Hepatocyte (in vitro differentiated cells): Measurements from ENCODE around the gene ASB3. TPM values are rescaled to one million over a fixed set of nuclear protein-coding genes. Genes with fewer than 3 reads are reported as not detected.

ENCODE experiments used
- DNase-seq: peaks from one replicate; pipeline ENCODE4 v3.0.0-alpha.2; 2016; ENCODE audit warnings: low spot score
- H2AFZ ChIP-seq: fragments of 200-600 bp; sonication (generic); 2 replicates; pipeline ENCODE4 v1.6.0; 2016; ENCODE audit warnings: antibody characterized with exemption, mild to moderate bottlenecking
- H3K27ac ChIP-seq: fragments of 200-600 bp; sonication (generic); 2 replicates; pipeline ENCODE4 v1.5.1; 2016; ENCODE audit warnings: mild to moderate bottlenecking
- H3K27me3 ChIP-seq: fragments of 200-600 bp; sonication (generic); 2 replicates; pipeline ENCODE4 v1.6.1; 2016
- H3K36me3 ChIP-seq: fragments of 200-600 bp; sonication (generic); replicated peaks from 2 replicates; pipeline ENCODE4 v1.5.1; 2016; ENCODE audit warnings: low read depth; ENCODE audit not compliant: insufficient read depth
- H3K4me1 ChIP-seq: fragments of 200-600 bp; sonication (generic); 2 replicates; pipeline ENCODE4 v1.5.1; 2016; ENCODE audit warnings: mild to moderate bottlenecking, moderate library complexity; ENCODE audit not compliant: insufficient read depth
- H3K4me2 ChIP-seq: fragments of 200-600 bp; sonication (generic); 2 replicates; pipeline ENCODE4 v1.6.0; 2016
- H3K4me3 ChIP-seq: fragments of 200-600 bp; sonication (generic); 2 replicates; pipeline ENCODE4 v1.5.1; 2016; ENCODE audit warnings: mild to moderate bottlenecking
- H3K79me2 ChIP-seq: fragments of 200-600 bp; sonication (generic); 2 replicates; pipeline ENCODE4 v1.6.0; 2017; ENCODE audit warnings: mild to moderate bottlenecking
- H3K9me2 ChIP-seq: fragments of 200-600 bp; sonication (generic); replicated peaks from 2 replicates; pipeline ENCODE4 v1.6.0; 2017; ENCODE audit warnings: mild to moderate bottlenecking; ENCODE audit not compliant: insufficient read depth
- H3K9me3 ChIP-seq: fragments of 200-600 bp; sonication (generic); 2 replicates; pipeline ENCODE4 v1.5.1; 2016; ENCODE audit warnings: low read depth, mild to moderate bottlenecking
- H4K20me1 ChIP-seq: fragments of 200-600 bp; sonication (generic); 2 replicates; pipeline ENCODE4 v1.6.0; 2016; ENCODE audit warnings: mild to moderate bottlenecking; ENCODE audit not compliant: insufficient read depth, poor library complexity, severe bottlenecking
- CTCF ChIP-seq: fragments of 200-600 bp; sonication (generic); IDR thresholded peaks from 2 replicates; pipeline ENCODE4 v1.5.1; 2016; ENCODE audit warnings: antibody characterized with exemption, mild to moderate bottlenecking; ENCODE audit not compliant: poor library complexity
- EZH2 ChIP-seq: fragments of 200-600 bp; sonication (generic); IDR thresholded peaks from 2 replicates; pipeline ENCODE4 v1.6.1; 2016; ENCODE audit warnings: antibody characterized with exemption, mild to moderate bottlenecking, borderline replicate concordance
- EZH2phosphoT487 ChIP-seq: fragments of 200-600 bp; sonication (generic); IDR thresholded peaks from one replicate; pipeline ENCODE4 v1.6.1; 2018; ENCODE audit warnings: antibody characterized with exemption, mild to moderate bottlenecking, low read depth, moderate library complexity; ENCODE audit not compliant: unreplicated experiment, severe bottlenecking
- whole genome bisulfite sequencing: methylation state at CpG from one replicate; pipeline ENCODE4 v1.1.6; 2016; ENCODE audit warnings: low lambda C conversion rate; ENCODE audit errors: missing lambda C conversion rate; 5-methylcytosine and 5-hydroxymethylcytosine counted together
- polyA plus RNA-seq: library from polyadenylated mRNA; unstranded; fragments of >200 nt; fragmentation: Nextera tagmentation; extraction: Ambion mirVana; gene quantifications from 2 replicates; pipeline ENCODE4 v1.2.1, GENCODE V29; 2016
- total RNA-seq: library from RNA; depleted of rRNA; stranded (reverse); fragments of >200 nt; gene quantifications from 2 replicates; pipeline ENCODE4 v1.2.3, GENCODE V29; 2014

The ASB3 gene
- total and polyA plus RNA-seq, 2 experiments from 2014 or later, result 12.2 to 14.8 TPM

DNA sequence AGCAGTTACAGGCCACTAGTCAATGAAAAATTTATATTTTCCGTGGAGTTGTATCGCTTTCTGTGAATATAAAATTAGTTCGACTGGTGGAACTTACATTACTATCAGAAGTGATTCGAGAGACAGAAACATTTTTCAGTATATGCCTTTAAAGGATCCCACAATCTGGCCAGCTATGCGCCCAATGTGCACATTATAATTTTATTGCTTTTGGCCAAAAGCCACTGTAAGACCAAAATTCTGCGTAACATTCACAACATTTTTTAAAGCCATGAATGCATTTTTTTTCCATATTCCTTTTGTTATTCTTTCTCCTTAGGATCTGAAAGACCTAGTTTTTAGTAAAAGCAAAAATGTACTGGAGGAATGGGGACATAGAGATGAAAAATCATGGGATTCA lies 150.2 kb downstream of the ASB3 start:
- Histone ChIP-seq H3K36me3 (no peaks in the 10 kb centered on the region), H2AFZ (no peak overlapping the region), H3K79me2 (no peaks in the 10 kb centered on the region), H3K27ac (no peak overlapping the region), H3K9me3 (no peaks in the 10 kb centered on the region), H3K9me2 (no peaks in the 10 kb centered on the region), H3K4me3 (no peak overlapping the region), H3K4me1 (no peaks in the 10 kb centered on the region), H3K4me2 (no peak overlapping the region), H4K20me1 (no peaks in the 10 kb centered on the region), H3K27me3 (no peaks in the 10 kb centered on the region)
- TF ChIP-seq CTCF, result no peak
- TF ChIP-seq EZH2, result no peak
- no peak for TF ChIP-seq EZH2phosphoT487
- DNase-seq, result no peak
- WGBS, result 87% methylated on average over 6 of the region's 6 CpGs

GRCh38 chr2:53636109-53636508 lies 150.6 kb downstream of the ASB3 start:
- H3K9me2 ChIP-seq, result no peaks in the 10 kb centered on the region
- DNase-seq, result no peak
- WGBS, result 90% methylated on average over 4 of the region's 4 CpGs
- no peak overlapping the region for H3K27ac ChIP-seq
- H3K9me3 ChIP-seq, result no peaks in the 10 kb centered on the region
- no peak overlapping the region for H3K4me3 ChIP-seq
- H4K20me1 ChIP-seq, result no peaks in the 10 kb centered on the region
- H2AFZ ChIP-seq, result no peak overlapping the region
- H3K4me1 ChIP-seq, result no peaks in the 10 kb centered on the region
- H3K36me3 ChIP-seq, result no peaks in the 10 kb centered on the region
- H3K27me3 ChIP-seq, result no peaks in the 10 kb centered on the region
- H3K4me2 ChIP-seq, result no peak overlapping the region
- TF ChIP-seq EZH2phosphoT487 (no peak), EZH2 (no peak), CTCF (no peak)
- H3K79me2 ChIP-seq, result no peaks in the 10 kb centered on the region

DNA sequence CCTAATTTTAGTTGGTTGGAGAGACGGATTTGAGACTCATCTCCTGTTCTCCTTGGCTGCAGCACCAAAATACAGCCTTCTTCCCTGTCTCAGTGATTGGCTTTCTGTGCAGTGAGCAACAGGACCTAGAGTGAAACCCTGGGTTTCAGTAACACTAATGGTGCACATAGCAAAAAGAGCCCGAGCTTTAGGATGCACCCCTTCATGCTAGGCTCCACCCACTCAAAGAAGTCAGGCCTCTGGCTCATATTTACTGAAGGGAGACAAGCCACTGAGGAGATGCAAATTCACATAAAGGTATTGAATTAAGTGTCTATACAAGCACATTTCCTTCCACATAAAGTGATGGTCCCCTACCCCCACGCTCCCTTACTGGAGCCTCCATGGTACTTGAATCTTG lies 151.1 kb downstream of the ASB3 start:
- no peaks in the 10 kb centered on the region for H3K36me3 ChIP-seq
- H2AFZ ChIP-seq, result no peak overlapping the region
- H3K27me3 ChIP-seq, result no peaks in the 10 kb centered on the region
- no peak overlapping the region for H3K4me2 ChIP-seq
- no peak for TF ChIP-seq EZH2
- TF ChIP-seq EZH2phosphoT487, result no peak
- TF ChIP-seq CTCF, result no peak
- DNase-seq, result no peak
- no peaks in the 10 kb centered on the region for H3K9me2 ChIP-seq
- no peak overlapping the region for H3K27ac ChIP-seq
- no peaks in the 10 kb centered on the region for H3K79me2 ChIP-seq
- H3K4me3 ChIP-seq, result no peak overlapping the region
- H3K4me1 ChIP-seq, result no peaks in the 10 kb centered on the region
- no peaks in the 10 kb centered on the region for H4K20me1 ChIP-seq
- 61% methylated on average over 3 of the region's 3 CpGs for WGBS
- H3K9me3 ChIP-seq, result no peaks in the 10 kb centered on the region

GRCh38 chr2:53633441-53633840 lies 153.3 kb downstream of the ASB3 start:
- no peak for DNase-seq

More at GRCh38 chr2:53633441-53633840, 153.3 kb downstream of the ASB3 start:
- 65% methylated on average over 1 of the region's 1 CpG for WGBS
- no peaks in the 10 kb centered on the region for H3K9me2 ChIP-seq
- no peaks in the 10 kb centered on the region for H3K4me1 ChIP-seq
- no peaks in the 10 kb centered on the region for H3K79me2 ChIP-seq
- H3K36me3 ChIP-seq, result no peaks in the 10 kb centered on the region
- no peak overlapping the region for H3K27ac ChIP-seq
- TF ChIP-seq EZH2, result no peak
- no peak for TF ChIP-seq EZH2phosphoT487
- TF ChIP-seq CTCF, result no peak
- H3K27me3 ChIP-seq, result no peaks in the 10 kb centered on the region
- no peaks in the 10 kb centered on the region for H4K20me1 ChIP-seq
- no peak overlapping the region for H3K4me2 ChIP-seq
- no peaks in the 10 kb centered on the region for H3K9me3 ChIP-seq
- no peak overlapping the region for H3K4me3 ChIP-seq
- H2AFZ ChIP-seq, result no peak overlapping the region
